Measurements from ENCODE around the gene AFDN. TPM values are rescaled to one million over a fixed set of nuclear protein-coding genes. Genes with fewer than 3 reads are reported as not detected.

AFDN gene
- total RNA-seq, 1 experiment from 2014 or later = 182 TPM

DNA sequence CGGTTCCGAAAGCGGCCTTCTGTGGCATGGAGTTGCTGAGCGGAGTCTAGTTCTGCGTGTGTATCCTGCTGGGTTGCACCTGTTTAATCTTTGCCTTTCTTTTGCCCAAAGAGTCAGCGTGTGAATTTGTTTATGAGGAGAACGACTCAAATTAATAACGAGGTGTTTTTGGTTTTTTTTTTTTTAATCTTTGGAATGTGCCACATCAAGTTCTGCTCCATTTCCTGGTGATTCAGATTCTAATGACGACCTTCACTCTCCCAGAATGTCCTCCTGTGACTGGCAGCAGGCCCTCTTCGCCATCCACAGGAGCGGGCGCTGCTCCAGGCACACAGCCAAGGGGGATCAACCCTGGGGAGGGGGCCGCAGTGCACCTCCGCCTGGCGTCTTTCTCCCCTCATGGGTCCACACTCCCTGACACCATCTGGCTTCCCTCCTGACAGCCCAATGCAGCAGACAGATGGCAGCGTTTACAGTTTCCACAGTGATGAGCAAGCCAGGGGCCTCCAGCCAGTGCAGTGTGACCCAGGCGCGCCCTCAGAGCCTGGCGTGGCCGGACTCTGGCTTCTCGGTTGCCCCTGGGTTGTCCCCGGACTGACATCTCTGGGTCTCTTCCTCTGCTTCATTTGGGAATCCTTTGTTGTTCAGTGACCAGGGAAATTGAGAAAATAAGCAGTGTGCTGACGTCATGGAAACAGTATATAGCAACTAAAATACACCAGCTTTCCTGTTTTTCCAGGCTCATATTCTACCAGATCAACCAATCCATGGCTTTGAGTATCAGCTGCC is 27.5 kb upstream of the AFDN start:
- peak; percentile 54 for ATAC-seq
- H3K27ac Mint-ChIP-seq = peak overlapping the region; percentile 74; the same call in 1 of the 2 replicates
- TF ChIP-seq E2F5 (CRISPR knock-in tag; IDR thresholded peaks at IDR 0.05) = no peak
- no peak for TF ChIP-seq ZNF416 (CRISPR knock-in tag; IDR thresholded peaks at IDR 0.05)
- no peak for TF ChIP-seq SMAD3 (CRISPR knock-in tag; IDR thresholded peaks at IDR 0.05; ENCODE audit: borderline replicate concordance)
- TF ChIP-seq ZNF121 (CRISPR knock-in tag; IDR thresholded peaks at IDR 0.05) = peak; percentile 67; the same call in 1 of the 2 replicates
- H3K4me3 Mint-ChIP-seq = no peak overlapping the region
- no peaks in the 10 kb centered on the region for H3K36me3 Mint-ChIP-seq
- no peaks in the 10 kb centered on the region for H3K9me3 Mint-ChIP-seq
- no peak for DNase-seq (ENCODE audit: low spot score)
- ChIA-PET POLR2A (no interaction called here), CTCF (no interaction called here)
- no peaks in the 10 kb centered on the region; the same call in 1 of the 2 replicates for H3K27me3 Mint-ChIP-seq (ENCODE audit: low read depth)
- H3K4me1 Mint-ChIP-seq = peaks cover 36% of the 10 kb centered on the region

- Mint-ChIP-seq H3K27ac (no peak overlapping the region), H3K27me3 (ENCODE audit: low read depth) (no peaks in the 10 kb centered on the region; the same call in 1 of the 2 replicates), H3K9me3 (no peaks in the 10 kb centered on the region), H3K36me3 (no peaks in the 10 kb centered on the region), H3K4me3 (no peak overlapping the region), H3K4me1 (peaks cover 30% of the 10 kb centered on the region)
- TF ChIP-seq ZNF425 (CRISPR knock-in tag; conservative IDR thresholded peaks at IDR 0.05) = no peak
- no peak for TF ChIP-seq PRRX2 (CRISPR knock-in tag; IDR thresholded peaks at IDR 0.05)
- TF ChIP-seq, protein P1, sequence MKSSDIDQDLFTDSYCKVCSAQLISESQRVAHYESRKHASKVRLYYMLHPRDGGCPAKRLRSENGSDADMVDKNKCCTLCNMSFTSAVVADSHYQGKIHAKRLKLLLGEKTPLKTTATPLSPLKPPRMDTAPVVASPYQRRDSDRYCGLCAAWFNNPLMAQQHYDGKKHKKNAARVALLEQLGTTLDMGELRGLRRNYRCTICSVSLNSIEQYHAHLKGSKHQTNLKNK (CRISPR knock-in tag; IDR thresholded peaks at IDR 0.05) = no peak
- TF ChIP-seq ZNF121 (CRISPR knock-in tag; IDR thresholded peaks at IDR 0.05) = no peak
- no peak for TF ChIP-seq NR1H2 (CRISPR knock-in tag; IDR thresholded peaks at IDR 0.05)
- TF ChIP-seq ZNF138 (CRISPR knock-in tag; conservative IDR thresholded peaks at IDR 0.05) = no peak
- no peak for TF ChIP-seq NR2C2 (CRISPR knock-in tag; IDR thresholded peaks at IDR 0.05)
- POLR2A ChIA-PET = no interaction called here
- DNase-seq (ENCODE audit: low spot score) (no peak), ATAC-seq (no peak)
- CTCF ChIA-PET = no interaction called here
Measured at GRCh38 chr6:167800549-167800948, 26.2 kb upstream of the AFDN start.

DNA sequence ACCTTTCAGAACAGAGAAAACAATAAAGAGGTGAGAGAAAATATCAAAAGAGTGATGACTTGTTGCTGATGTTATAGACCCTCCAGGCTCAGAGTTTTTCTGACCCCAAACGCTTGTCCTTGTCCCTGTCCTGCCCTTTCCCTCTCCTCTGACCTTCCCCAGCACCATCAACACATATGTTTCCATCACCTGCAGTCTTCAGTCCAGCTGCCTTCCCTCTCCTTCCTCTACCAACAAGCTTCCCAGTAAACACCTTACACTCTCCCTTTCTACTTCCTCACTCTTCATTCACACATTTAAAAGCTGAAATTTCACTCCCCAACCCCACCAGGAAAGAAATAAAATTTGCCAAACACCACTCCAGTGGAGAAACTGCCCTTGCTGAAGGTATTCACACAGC is 25.4 kb upstream of the AFDN start:
- H3K27me3 Mint-ChIP-seq (ENCODE audit: low read depth) = no peaks in the 10 kb centered on the region; the same call in 1 of the 2 replicates
- ChIA-PET CTCF (no interaction called here), POLR2A (no interaction called here)
- H3K27ac Mint-ChIP-seq = no peak overlapping the region
- H3K4me1 Mint-ChIP-seq = peaks cover 27% of the 10 kb centered on the region
- ATAC-seq (no peak), DNase-seq (ENCODE audit: low spot score) (no peak)
- TF ChIP-seq USF2 (CRISPR knock-in tag; IDR thresholded peaks at IDR 0.05) = no peak
- TF ChIP-seq RORB (CRISPR knock-in tag; IDR thresholded peaks at IDR 0.05) = no peak
- no peak for TF ChIP-seq ZSCAN18 (CRISPR knock-in tag; IDR thresholded peaks at IDR 0.05)
- TF ChIP-seq, protein P2, sequence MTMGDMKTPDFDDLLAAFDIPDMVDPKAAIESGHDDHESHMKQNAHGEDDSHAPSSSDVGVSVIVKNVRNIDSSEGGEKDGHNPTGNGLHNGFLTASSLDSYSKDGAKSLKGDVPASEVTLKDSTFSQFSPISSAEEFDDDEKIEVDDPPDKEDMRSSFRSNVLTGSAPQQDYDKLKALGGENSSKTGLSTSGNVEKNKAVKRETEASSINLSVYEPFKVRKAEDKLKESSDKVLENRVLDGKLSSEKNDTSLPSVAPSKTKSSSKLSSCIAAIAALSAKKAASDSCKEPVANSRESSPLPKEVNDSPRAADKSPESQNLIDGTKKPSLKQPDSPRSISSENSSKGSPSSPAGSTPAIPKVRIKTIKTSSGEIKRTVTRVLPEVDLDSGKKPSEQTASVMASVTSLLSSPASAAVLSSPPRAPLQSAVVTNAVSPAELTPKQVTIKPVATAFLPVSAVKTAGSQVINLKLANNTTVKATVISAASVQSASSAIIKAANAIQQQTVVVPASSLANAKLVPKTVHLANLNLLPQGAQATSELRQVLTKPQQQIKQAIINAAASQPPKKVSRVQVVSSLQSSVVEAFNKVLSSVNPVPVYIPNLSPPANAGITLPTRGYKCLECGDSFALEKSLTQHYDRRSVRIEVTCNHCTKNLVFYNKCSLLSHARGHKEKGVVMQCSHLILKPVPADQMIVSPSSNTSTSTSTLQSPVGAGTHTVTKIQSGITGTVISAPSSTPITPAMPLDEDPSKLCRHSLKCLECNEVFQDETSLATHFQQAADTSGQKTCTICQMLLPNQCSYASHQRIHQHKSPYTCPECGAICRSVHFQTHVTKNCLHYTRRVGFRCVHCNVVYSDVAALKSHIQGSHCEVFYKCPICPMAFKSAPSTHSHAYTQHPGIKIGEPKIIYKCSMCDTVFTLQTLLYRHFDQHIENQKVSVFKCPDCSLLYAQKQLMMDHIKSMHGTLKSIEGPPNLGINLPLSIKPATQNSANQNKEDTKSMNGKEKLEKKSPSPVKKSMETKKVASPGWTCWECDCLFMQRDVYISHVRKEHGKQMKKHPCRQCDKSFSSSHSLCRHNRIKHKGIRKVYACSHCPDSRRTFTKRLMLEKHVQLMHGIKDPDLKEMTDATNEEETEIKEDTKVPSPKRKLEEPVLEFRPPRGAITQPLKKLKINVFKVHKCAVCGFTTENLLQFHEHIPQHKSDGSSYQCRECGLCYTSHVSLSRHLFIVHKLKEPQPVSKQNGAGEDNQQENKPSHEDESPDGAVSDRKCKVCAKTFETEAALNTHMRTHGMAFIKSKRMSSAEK (CRISPR knock-in tag; IDR thresholded peaks at IDR 0.05; ENCODE audit: borderline replicate concordance) = no peak
- TF ChIP-seq, protein P3, sequence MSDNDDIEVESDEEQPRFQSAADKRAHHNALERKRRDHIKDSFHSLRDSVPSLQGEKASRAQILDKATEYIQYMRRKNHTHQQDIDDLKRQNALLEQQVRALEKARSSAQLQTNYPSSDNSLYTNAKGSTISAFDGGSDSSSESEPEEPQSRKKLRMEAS (CRISPR knock-in tag; IDR thresholded peaks at IDR 0.05) = no peak
- TF ChIP-seq TEAD1 (CRISPR knock-in tag; IDR thresholded peaks at IDR 0.05) = no peak
- TF ChIP-seq JUN (CRISPR knock-in tag; IDR thresholded peaks at IDR 0.05) = no peak
- TF ChIP-seq ZNF121 (CRISPR knock-in tag; IDR thresholded peaks at IDR 0.05) = no peak
- no peak for TF ChIP-seq ZNF219 (CRISPR knock-in tag; IDR thresholded peaks at IDR 0.05; ENCODE audit: borderline replicate concordance)
- TF ChIP-seq NFYB (CRISPR knock-in tag; conservative IDR thresholded peaks at IDR 0.05; ENCODE audit: low read depth) = no peak
- TF ChIP-seq ETV6 (CRISPR knock-in tag; IDR thresholded peaks at IDR 0.05) = no peak
- no peaks in the 10 kb centered on the region for H3K36me3 Mint-ChIP-seq
- no peaks in the 10 kb centered on the region for H3K9me3 Mint-ChIP-seq
- H3K4me3 Mint-ChIP-seq = no peak overlapping the region
